GM19025 (cell line): Measurements from ENCODE around the gene OR1L8.

Experiments
- ATAC-seq: cut with Tn5 transposase; IDR thresholded peaks from one replicate; pipeline ENCODE4 v1.9.1; 2021; ENCODE audit warnings: mild to moderate bottlenecking, low read depth, moderate library complexity; ENCODE audit not compliant: unreplicated experiment

The OR1L8 gene

GRCh38 chr9:122518841-122519240 is 64.3 kb downstream of the OR1L8 start, which contains the start of gene OR1J4:
Gene OR1J4 (plus strand): TSS chr9:122519141. CDS start chr9:122519141, 0 bp downstream.
- no peak for ATAC-seq

GRCh38 chr9:122518226-122518625 is 65.0 kb downstream of the OR1L8 start:
- ATAC-seq = no peak
